ENCODE measurements around the gene FSTL4.

- TF ChIP-seq CTCF (IDR thresholded peaks at IDR 0.05) = no peak
- no peak for TF ChIP-seq POLR2A (IDR thresholded peaks at IDR 0.05)
Measured at GRCh38 chr5:133330956-133331355, 281.4 kb downstream of the FSTL4 start.

Data from ovary (tissue), 3 donors.